Activated T-cell treated with anti-CD3 and anti-CD28 coated beads for 1 hour (primary cell): ENCODE data around the gene SMARCA4.
A peak's percentile ranks its signal among the peaks of the same experiment; 100 is the strongest.

Source experiments
- DNase-seq: peaks from one replicate; pipeline ENCODE4 v3.0.0-alpha.2; 2020; ENCODE audit warnings: low read depth

SMARCA4 gene

GRCh38 chr19:10960314-10961072, at the start of gene SMARCA4:
Gene SMARCA4 (plus strand): TSS chr19:10961030. CDS start chr19:10984152, 23,122 bp downstream.
- DNase-seq: peak; percentile 98

GRCh38 chr19:10911579-10912363, 49.1 kb upstream of the SMARCA4 start:
- no peak for DNase-seq

- no peak for DNase-seq
These were observed 48.2 kb upstream of the SMARCA4 start for GRCh38 chr19:10912619-10913018.

GRCh38 chr19:10913716-10914340, 47.0 kb upstream of the SMARCA4 start:
- no peak for DNase-seq

GRCh38 chr19:10915130-10916091, 45.4 kb upstream of the SMARCA4 start:
- no peak for DNase-seq

GRCh38 chr19:10916602-10917001, 44.2 kb upstream of the SMARCA4 start:
- no peak for DNase-seq

GRCh38 chr19:10918359-10918758, 42.5 kb upstream of the SMARCA4 start:
- DNase-seq: no peak

- DNase-seq: no peak
These were observed 41.2 kb upstream of the SMARCA4 start for GRCh38 chr19:10919352-10920287.

GRCh38 chr19:10920288-10920655, 40.6 kb upstream of the SMARCA4 start:
- DNase-seq: no peak

GRCh38 chr19:10920781-10921180, 40.0 kb upstream of the SMARCA4 start:
- no peak for DNase-seq

- no peak for DNase-seq
These were observed 39.5 kb upstream of the SMARCA4 start for GRCh38 chr19:10921199-10921909.

- DNase-seq: no peak
These were observed 38.8 kb upstream of the SMARCA4 start for GRCh38 chr19:10921910-10922637.

GRCh38 chr19:10922638-10923014, 38.2 kb upstream of the SMARCA4 start:
- no peak for DNase-seq

- DNase-seq: no peak
These were observed 37.3 kb upstream of the SMARCA4 start for GRCh38 chr19:10923260-10924112.

GRCh38 chr19:10924597-10924996, 36.2 kb upstream of the SMARCA4 start:
- DNase-seq: no peak

GRCh38 chr19:10927730-10928562, 32.9 kb upstream of the SMARCA4 start:
- no peak for DNase-seq
